Measurements from ENCODE around the gene CBARP. TPM values are rescaled to one million over a fixed set of nuclear protein-coding genes. Genes with fewer than 3 reads are reported as not detected.

Gene CBARP
- total and polyA plus RNA-seq, 2 donors (not counting 1 experiment from before 2014, with no cell fraction given): 0.31 to 1.5 TPM

DNA sequence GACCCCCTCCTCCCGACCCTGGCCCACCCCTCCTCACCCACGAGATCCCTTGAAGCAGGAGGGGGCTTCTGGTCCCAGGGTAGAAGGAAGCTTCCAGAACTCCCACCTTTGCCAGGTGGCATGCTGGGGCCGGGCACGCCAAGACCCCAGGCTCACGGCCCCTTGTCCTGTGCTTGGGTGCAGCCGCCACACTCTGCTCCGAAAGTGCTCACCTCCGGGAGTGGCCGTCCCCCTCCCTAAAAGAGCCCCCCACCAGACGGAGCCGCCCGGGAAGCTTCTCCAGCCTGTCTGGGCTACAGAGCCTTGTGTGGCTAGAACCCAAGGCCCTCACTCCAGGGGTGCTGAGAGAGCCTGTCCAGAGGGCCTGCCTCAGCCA is 46.1 kb upstream of the CBARP start:
- H3K27ac ChIP-seq (ENCODE audit: insufficient read depth, low read length): no peak overlapping the region
- H3K79me2 ChIP-seq (ENCODE audit: control insufficient read depth, insufficient read depth, low read length): no peaks in the 10 kb centered on the region
- DNase-seq (ENCODE audit: low read depth in 2 of 2): no peak
- peaks cover 31% of the 10 kb centered on the region for H3K27me3 ChIP-seq (ENCODE audit: control insufficient read depth, insufficient read depth, low read length)
- TF ChIP-seq, protein P1, sequence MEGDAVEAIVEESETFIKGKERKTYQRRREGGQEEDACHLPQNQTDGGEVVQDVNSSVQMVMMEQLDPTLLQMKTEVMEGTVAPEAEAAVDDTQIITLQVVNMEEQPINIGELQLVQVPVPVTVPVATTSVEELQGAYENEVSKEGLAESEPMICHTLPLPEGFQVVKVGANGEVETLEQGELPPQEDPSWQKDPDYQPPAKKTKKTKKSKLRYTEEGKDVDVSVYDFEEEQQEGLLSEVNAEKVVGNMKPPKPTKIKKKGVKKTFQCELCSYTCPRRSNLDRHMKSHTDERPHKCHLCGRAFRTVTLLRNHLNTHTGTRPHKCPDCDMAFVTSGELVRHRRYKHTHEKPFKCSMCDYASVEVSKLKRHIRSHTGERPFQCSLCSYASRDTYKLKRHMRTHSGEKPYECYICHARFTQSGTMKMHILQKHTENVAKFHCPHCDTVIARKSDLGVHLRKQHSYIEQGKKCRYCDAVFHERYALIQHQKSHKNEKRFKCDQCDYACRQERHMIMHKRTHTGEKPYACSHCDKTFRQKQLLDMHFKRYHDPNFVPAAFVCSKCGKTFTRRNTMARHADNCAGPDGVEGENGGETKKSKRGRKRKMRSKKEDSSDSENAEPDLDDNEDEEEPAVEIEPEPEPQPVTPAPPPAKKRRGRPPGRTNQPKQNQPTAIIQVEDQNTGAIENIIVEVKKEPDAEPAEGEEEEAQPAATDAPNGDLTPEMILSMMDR (conservative IDR thresholded peaks at IDR 0.05 in 1 of 2, IDR thresholded peaks at IDR 0.05 in 1 of 2; ENCODE audit: low read depth in 1 of 2, low read length in 2 of 2): no peak
- TF ChIP-seq EZH2 (IDR thresholded peaks at IDR 0.05; ENCODE audit: low read length, missing control alignments): no peak
- no peak overlapping the region for H3K9ac ChIP-seq (ENCODE audit: insufficient read depth, low read length)
- H3K4me2 ChIP-seq (ENCODE audit: extremely low read depth, insufficient read depth, low read length): no peak overlapping the region
- no peaks in the 10 kb centered on the region for H3K9me3 ChIP-seq (ENCODE audit: control insufficient read depth, insufficient read depth, low read depth, low read length)
- no peak overlapping the region for H3K4me3 ChIP-seq (replicated peaks in 1 of 4; ENCODE audit: control extremely low read depth in 1 of 4, insufficient read depth in 1 of 4, low read depth in 3 of 4, low read length in 4 of 4)
- H3K36me3 ChIP-seq (ENCODE audit: control insufficient read depth, insufficient read depth, low read length): peaks cover 10% of the 10 kb centered on the region
- H3K4me1 ChIP-seq (ENCODE audit: control insufficient read depth, extremely low read depth, insufficient read depth, low read length): no peaks in the 10 kb centered on the region
- no peak overlapping the region for H2AFZ ChIP-seq (ENCODE audit: low read length)
- H4K20me1 ChIP-seq (ENCODE audit: control insufficient read depth, extremely low read depth, insufficient read depth, low read length): no peaks in the 10 kb centered on the region

DNA sequence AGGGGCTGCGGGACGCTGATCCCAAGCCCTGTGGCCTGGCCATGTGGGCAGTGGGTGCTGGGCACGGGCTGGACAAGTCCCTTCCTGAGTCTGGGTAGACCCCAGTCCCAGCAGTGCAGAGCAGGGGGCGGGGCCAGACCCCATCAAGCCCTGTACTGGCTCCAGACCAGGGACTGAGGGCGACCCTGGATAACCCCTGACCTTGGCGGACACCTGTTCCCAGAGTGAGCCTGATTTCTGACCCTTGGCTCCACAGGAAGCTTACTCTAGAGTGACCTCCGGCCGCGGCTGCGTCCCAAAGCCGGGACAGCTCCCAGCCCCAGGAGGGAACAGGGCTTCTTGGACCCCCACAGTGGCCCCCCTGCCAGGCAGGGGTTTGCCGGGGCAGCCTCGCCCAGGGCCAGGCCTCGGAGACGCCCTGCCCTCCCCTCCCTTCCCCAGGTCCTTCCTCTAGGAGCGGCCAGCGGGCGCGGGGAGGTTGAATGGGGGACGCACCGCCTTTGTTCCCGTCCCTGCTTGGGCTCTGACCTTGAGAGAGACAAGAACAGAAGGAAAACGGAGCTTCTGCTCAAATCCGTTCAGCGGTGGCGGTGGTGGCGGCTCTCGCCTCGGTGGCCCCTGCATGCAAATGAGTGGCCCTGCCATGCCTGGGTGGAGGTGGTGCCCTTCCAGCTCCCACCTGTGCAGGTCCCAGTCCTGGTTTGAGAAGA is 45.6 kb upstream of the CBARP start:
- no peak for TF ChIP-seq EZH2 (IDR thresholded peaks at IDR 0.05; ENCODE audit: low read length, missing control alignments)
- TF ChIP-seq, protein P1 (conservative IDR thresholded peaks at IDR 0.05 in 1 of 2, IDR thresholded peaks at IDR 0.05 in 1 of 2; ENCODE audit: low read depth in 1 of 2, low read length in 2 of 2): no peak

DNA sequence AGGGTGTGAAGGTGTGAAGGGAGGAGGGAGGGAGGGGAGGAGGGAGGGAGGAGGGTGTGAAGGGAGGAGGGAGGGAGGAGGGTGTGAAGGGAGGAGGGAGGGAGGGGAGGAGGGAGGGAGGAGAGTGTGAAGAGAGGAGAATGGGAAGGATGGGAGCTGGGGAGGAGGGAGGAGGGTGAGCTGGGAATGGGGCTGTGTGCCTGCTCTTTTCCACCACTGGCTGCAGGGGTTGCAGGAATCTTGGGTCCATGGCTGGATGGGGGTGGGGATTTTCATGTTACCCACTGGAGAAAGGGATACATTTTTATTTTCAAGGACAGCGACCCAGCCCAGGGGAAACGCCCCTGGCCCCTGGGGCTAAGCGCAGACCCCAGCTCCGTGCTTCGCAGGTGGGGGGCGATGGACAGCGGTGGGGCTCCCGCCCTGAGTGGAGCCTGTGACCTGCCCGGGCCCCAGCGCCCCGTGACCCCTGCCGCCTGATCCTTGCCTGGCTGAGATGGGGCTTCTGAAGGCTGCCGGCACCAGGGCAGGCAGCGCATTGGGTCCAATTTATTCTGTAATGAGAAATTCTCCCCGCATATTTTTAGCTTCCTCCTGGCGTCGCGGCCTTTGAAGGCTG is 44.9 kb upstream of the CBARP start:
- Histone ChIP-seq H3K9ac (ENCODE audit: insufficient read depth, low read length) (no peak overlapping the region), H3K4me3 (replicated peaks in 1 of 4; ENCODE audit: control extremely low read depth in 1 of 4, insufficient read depth in 1 of 4, low read depth in 3 of 4, low read length in 4 of 4) (no peak overlapping the region), H3K9me3 (ENCODE audit: control insufficient read depth, insufficient read depth, low read depth, low read length) (no peaks in the 10 kb centered on the region), H3K36me3 (ENCODE audit: control insufficient read depth, insufficient read depth, low read length) (peaks cover 12% of the 10 kb centered on the region), H3K4me2 (ENCODE audit: extremely low read depth, insufficient read depth, low read length) (no peak overlapping the region), H3K27ac (ENCODE audit: insufficient read depth, low read length) (no peak overlapping the region), H3K4me1 (ENCODE audit: control insufficient read depth, extremely low read depth, insufficient read depth, low read length) (no peaks in the 10 kb centered on the region), H3K79me2 (ENCODE audit: control insufficient read depth, insufficient read depth, low read length) (no peaks in the 10 kb centered on the region), H3K27me3 (ENCODE audit: control insufficient read depth, insufficient read depth, low read length) (peaks cover 27% of the 10 kb centered on the region), H4K20me1 (ENCODE audit: control insufficient read depth, extremely low read depth, insufficient read depth, low read length) (no peaks in the 10 kb centered on the region), H2AFZ (ENCODE audit: low read length) (no peak overlapping the region)
- no peak for DNase-seq (ENCODE audit: low read depth in 2 of 2)
- no peak for TF ChIP-seq EZH2 (IDR thresholded peaks at IDR 0.05; ENCODE audit: low read length, missing control alignments)
- TF ChIP-seq, protein P1 (conservative IDR thresholded peaks at IDR 0.05 in 1 of 2, IDR thresholded peaks at IDR 0.05 in 1 of 2; ENCODE audit: low read depth in 1 of 2, low read length in 2 of 2): no peak

More for the DNA sequence above, 45.6 kb upstream of the CBARP start:
- no peaks in the 10 kb centered on the region for H4K20me1 ChIP-seq (ENCODE audit: control insufficient read depth, extremely low read depth, insufficient read depth, low read length)
- H2AFZ ChIP-seq (ENCODE audit: low read length): no peak overlapping the region
- H3K4me1 ChIP-seq (ENCODE audit: control insufficient read depth, extremely low read depth, insufficient read depth, low read length): no peaks in the 10 kb centered on the region
- H3K79me2 ChIP-seq (ENCODE audit: control insufficient read depth, insufficient read depth, low read length): no peaks in the 10 kb centered on the region
- H3K27me3 ChIP-seq (ENCODE audit: control insufficient read depth, insufficient read depth, low read length): peaks cover 31% of the 10 kb centered on the region
- no peak overlapping the region for H3K4me3 ChIP-seq (replicated peaks in 1 of 4; ENCODE audit: control extremely low read depth in 1 of 4, insufficient read depth in 1 of 4, low read depth in 3 of 4, low read length in 4 of 4)
- DNase-seq (ENCODE audit: low read depth in 2 of 2): no peak
- no peaks in the 10 kb centered on the region for H3K9me3 ChIP-seq (ENCODE audit: control insufficient read depth, insufficient read depth, low read depth, low read length)
- no peak overlapping the region for H3K9ac ChIP-seq (ENCODE audit: insufficient read depth, low read length)
- H3K27ac ChIP-seq (ENCODE audit: insufficient read depth, low read length): no peak overlapping the region
- H3K36me3 ChIP-seq (ENCODE audit: control insufficient read depth, insufficient read depth, low read length): peaks cover 12% of the 10 kb centered on the region
- H3K4me2 ChIP-seq (ENCODE audit: extremely low read depth, insufficient read depth, low read length): no peak overlapping the region
